GM12801 (cell line): ENCODE data around the gene CEBPZ.

Experiments
- TF ChIP-seq, protein P1 (sequence below): IDR thresholded peaks from one replicate; pipeline ENCODE4 v1.5.1; 2011; ENCODE audit warnings: control low read depth; ENCODE audit not compliant: insufficient read length; ENCODE audit errors: extremely low read depth

CEBPZ gene

DNA sequence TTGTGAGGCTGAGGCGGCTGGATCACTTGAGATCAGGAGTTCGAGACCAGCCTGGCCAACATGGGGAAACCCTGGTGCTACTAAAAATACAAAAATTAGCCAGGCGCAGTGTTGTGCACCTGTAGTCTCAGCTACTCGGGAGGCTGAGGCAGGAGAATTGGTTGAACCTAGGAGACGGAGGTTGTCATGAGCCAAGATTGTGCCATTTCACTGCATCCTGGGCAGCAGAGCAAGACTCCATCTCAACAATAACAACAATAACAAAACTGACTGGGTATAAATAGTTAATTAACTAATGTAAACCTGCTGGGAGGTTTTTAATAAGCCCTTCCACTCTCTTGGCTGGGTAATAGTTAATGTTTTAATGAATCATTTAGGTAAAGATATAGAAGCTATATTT is 50.8 kb downstream of the CEBPZ start:
- TF ChIP-seq, protein P1, sequence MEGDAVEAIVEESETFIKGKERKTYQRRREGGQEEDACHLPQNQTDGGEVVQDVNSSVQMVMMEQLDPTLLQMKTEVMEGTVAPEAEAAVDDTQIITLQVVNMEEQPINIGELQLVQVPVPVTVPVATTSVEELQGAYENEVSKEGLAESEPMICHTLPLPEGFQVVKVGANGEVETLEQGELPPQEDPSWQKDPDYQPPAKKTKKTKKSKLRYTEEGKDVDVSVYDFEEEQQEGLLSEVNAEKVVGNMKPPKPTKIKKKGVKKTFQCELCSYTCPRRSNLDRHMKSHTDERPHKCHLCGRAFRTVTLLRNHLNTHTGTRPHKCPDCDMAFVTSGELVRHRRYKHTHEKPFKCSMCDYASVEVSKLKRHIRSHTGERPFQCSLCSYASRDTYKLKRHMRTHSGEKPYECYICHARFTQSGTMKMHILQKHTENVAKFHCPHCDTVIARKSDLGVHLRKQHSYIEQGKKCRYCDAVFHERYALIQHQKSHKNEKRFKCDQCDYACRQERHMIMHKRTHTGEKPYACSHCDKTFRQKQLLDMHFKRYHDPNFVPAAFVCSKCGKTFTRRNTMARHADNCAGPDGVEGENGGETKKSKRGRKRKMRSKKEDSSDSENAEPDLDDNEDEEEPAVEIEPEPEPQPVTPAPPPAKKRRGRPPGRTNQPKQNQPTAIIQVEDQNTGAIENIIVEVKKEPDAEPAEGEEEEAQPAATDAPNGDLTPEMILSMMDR, result no peak

DNA sequence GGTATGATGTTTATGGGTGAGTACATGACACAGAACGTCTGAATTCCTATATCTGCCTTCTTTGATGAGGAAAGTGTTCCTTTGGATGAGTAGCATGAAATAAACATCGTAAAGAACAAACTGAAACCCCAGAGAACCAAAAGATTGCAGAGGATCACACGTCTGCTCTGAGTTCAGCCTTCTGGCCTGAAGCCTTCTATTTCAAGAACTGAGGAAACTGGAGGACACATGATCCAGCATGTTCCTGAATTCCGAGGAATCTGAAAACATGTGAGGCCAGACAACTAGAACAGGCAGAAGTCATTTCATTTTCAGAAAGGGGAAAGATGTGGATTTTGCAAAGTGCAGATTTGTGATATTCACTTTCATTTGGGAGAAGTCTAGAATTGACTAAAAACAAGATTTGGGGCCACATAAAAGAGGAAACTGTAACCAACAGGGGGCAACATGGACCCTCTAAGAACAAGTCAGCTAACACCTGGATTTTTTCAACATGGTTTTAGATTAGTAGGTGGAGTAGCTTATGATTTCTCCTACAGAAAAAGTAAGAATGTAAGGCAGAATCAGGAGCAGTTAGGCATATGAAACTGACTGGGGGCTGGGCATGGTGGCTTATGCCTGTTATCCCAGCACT is 51.3 kb downstream of the CEBPZ start:
- TF ChIP-seq, protein P1, result no peak

DNA sequence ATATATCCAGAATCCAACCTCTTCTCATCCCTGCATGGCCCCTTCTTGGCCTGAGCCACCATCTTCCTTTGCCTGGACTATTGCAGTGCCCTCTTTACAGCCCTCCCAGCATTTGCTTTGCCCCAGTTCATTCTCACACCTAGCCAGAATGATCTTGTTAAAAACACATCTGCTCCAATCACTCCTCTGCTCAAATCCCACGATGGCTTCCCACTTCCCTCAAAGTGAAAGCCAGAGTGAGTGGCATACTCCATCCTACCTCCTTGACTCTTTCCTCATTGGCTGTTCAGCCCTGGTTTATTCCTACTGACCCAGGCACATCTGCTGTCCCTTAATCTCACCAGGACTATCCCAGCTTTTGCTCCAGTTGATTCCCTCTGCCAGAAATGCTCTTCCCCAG is 57.7 kb downstream of the CEBPZ start:
- TF ChIP-seq, protein P1, result no peak

DNA sequence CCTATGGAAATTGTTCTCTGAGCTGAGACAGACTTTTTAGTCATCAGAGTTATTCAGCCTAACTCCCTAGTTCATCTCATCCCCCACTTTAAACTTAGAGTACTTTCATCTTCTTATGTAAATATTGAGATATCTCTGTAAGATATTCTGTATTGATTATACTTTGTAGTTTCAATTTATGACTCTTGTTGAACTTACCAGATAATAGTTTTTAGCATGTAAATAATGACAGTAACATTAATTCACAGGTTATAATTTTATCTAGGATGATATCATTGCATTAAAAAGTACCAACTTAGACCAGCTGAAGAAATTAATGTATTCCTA is 59.8 kb downstream of the CEBPZ start:
- TF ChIP-seq, protein P1, result no peak

DNA sequence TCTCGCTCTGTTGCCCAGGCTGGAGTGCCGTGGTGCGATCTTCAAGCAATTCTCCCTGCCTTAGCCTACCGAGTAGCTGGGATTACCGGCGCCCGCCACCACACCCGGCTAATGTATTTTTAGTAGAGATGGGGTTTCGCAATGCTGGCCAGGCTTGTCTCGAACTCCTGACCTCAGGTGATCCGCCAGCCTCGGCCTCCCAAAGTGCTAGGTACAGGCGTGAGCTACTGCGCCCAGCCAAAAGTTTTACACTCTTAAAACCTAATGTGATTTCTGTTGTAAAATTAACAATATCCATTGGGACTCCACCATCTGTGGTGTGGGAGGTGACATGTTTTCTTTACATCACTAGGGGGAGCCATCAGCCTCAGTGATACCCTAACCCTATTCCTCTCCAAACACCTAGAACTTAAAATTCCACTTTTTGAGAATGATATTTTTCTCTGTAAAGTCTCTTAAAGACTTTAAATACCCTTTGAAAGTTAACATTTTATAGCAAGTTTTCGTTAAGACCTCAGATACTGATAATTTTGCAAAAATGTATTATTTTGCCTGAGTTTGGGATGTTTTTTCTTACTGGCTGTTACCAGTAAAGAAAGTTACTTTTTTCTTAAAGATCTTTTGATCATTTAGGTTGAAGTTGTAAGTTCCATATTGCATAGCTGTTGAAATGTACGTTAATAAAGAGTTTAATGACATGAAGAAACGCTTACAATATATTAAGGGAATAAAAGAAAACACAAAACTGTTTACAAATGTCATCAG is 63.0 kb downstream of the CEBPZ start:
- TF ChIP-seq, protein P1, result no peak

DNA sequence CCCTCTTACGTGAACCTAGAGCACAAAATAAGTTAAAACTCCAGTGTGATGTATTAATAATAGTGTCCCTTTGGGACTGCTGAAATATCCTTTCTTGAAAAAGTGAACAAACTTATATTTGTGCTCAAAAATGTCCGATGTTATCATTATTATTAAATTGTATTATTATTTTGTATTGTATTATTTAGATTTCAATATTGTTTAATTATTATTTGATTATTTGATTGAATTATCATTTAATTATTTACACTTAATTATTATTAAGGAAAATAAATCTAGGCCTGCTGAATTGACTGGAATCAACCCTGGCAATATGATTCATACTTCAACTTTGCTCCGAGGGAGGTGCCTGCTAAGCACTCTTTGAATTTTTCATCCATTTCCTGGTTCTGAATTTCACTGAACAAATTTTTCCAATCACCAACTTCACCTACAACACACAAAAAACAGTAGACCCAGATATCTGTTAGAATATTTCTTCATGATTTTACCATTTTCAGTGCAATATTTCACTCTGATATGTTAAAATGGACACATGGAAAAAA is 63.7 kb downstream of the CEBPZ start:
- TF ChIP-seq, protein P1, result no peak

DNA sequence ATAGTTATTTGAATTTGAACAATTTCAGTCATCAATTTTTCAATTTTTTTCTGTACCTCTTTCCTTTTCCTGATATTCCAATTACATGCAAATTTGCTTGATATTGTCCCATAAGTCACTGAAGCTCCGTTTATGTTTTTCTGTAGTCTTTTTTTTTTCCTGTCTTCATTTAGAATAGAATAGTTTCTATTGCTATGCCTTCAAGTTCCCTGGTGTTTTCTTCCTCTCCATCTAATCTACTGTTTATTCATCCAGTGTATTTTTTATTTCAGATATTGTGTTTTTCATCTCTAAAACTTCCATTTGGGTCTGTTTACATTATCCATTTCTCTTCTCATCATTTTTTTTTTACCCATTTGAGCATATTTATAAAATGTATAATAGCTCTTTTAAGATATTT is 66.6 kb downstream of the CEBPZ start:
- TF ChIP-seq, protein P1, result no peak
